A549 (cell line): ENCODE results near the gene GABBR2. TPM values are rescaled to one million over a fixed set of nuclear protein-coding genes. Genes with fewer than 3 reads are reported as not detected.
A peak's percentile ranks its signal among the peaks of the same experiment; 100 is the strongest.
"Not testable (repeated sequence)": the region's sequence is repeated elsewhere in the genome, so short reads cannot be mapped to it uniquely, and the experiment has no call there.

Experiments
- ATAC-seq, 2 experiments: fragments of 200-7000 bp in 1 of 2; fragments of >200 bp in 1 of 2; cut with Nextera tagmentation in 1 of 2; cut with Tn5 transposase in 1 of 2; 3 replicates each; pipeline versions ENCODE4 v1.8.0 to v1.9.1; 2018 to 2020; ENCODE audit warnings: mild to moderate bottlenecking in 1 of 2, moderate library complexity in 1 of 2
- CTCF ChIA-PET: fragments of 300-600 bp; sonication (Branson Sonifier 250); formaldehyde crosslinking; extraction: SDS; loops from one replicate; lab custom pipeline; 2021; ENCODE audit warnings: antibody characterized with exemption, inconsistent platforms; lab: Yijun Ruan, JAX
- POLR2A ChIA-PET: fragments of 350-600 bp; formaldehyde crosslinking; extraction: SDS; loops from one replicate; lab custom pipeline; 2021; ENCODE audit warnings: antibody characterized with exemption, inconsistent platforms; lab: Yijun Ruan, JAX
- DNase-seq, 2 experiments: peaks; one replicate each; pipeline versions ENCODE4 v3.0.0 to v3.0.0-alpha.2; 2011 to 2016; ENCODE audit warnings: low read depth in 1 of 2, low spot score in 1 of 2
- FAIRE-seq: peaks from 2 replicates; lab custom pipeline; 2011; peaks lifted over from hg19 to GRCh38; lab: Jason Lieb, UNC
- H3K27ac ChIP-seq, 2 experiments: fragments of >200 bp; sonication (Bioruptor Twin); formaldehyde crosslinking; 3 replicates each; pipeline ENCODE4 v1.5.1; 2016 to 2017
- H3K4me1 ChIP-seq: fragments of >200 bp; sonication (Bioruptor Twin); formaldehyde crosslinking; 3 replicates; pipeline ENCODE4 v1.6.1; 2016
- H3K4me2 ChIP-seq: fragments of >200 bp; sonication (Bioruptor Twin); formaldehyde crosslinking; 3 replicates; pipeline ENCODE4 v1.6.1; 2016
- H3K4me3 ChIP-seq: fragments of >200 bp; sonication (Bioruptor Twin); formaldehyde crosslinking; 3 replicates; pipeline ENCODE4 v1.5.1; 2016
- H3K9me3 ChIP-seq: fragments of >200 bp; sonication (Bioruptor Twin); formaldehyde crosslinking; 3 replicates; pipeline ENCODE4 v1.6.1; 2016
- ATOH8 ChIP-seq: fragments of 250-450 bp; sonication (Bioruptor Pico); IDR thresholded peaks from 2 replicates; pipeline ENCODE4 v1.5.0; 2020; ENCODE audit warnings: low read depth, mild to moderate bottlenecking, moderate library complexity
- BCL3 ChIP-seq: fragments of >200 bp; sonication (Bioruptor Twin); formaldehyde crosslinking; IDR thresholded peaks from 3 replicates; pipeline ENCODE4 v1.6.1; 2016
- CHD4 ChIP-seq: fragments of 200-600 bp; sonication (generic); IDR thresholded peaks from 2 replicates; pipeline ENCODE4 v1.6.1; 2016; ENCODE audit warnings: antibody characterized with exemption, mild to moderate bottlenecking, borderline replicate concordance
- E2F6 ChIP-seq: IDR thresholded peaks from 2 replicates; pipeline ENCODE4 v1.6.1; 2012; ENCODE audit warnings: low read depth, borderline replicate concordance
- EHF ChIP-seq: fragments of 250-450 bp; sonication (Bioruptor Pico); IDR thresholded peaks from 2 replicates; pipeline ENCODE4 v1.5.0; 2020; ENCODE audit warnings: mild to moderate bottlenecking
- GATA3 ChIP-seq: IDR thresholded peaks from 2 replicates; pipeline ENCODE4 v1.6.1; 2012; ENCODE audit warnings: borderline replicate concordance
- HDAC2 ChIP-seq: fragments of 200-600 bp; sonication (generic); IDR thresholded peaks from 2 replicates; pipeline ENCODE4 v1.6.1; 2016
- HEYL ChIP-seq: fragments of 250-450 bp; sonication (Bioruptor Pico); IDR thresholded peaks from 2 replicates; pipeline ENCODE4 v1.8.0; 2021; ENCODE audit warnings: mild to moderate bottlenecking, moderate library complexity
- JUN ChIP-seq, 2 experiments: fragments of >200 bp; sonication (Bioruptor Twin); formaldehyde crosslinking; IDR thresholded peaks; 2 replicates in 1 of 2; 3 replicates in 1 of 2; pipeline ENCODE4 v1.6.1; 2016 to 2017
- MAFK ChIP-seq: fragments of 450-650 bp; IDR thresholded peaks from 2 replicates; pipeline ENCODE4 v1.6.1; 2014; ENCODE audit not compliant: partially characterized antibody
- NFE2L2 ChIP-seq: fragments of 150-350 bp; conservative IDR thresholded peaks from 2 replicates; pipeline ENCODE4 v1.6.1; 2014; ENCODE audit warnings: low read length
- NPAS2 ChIP-seq: fragments of 250-450 bp; sonication (Bioruptor Pico); IDR thresholded peaks from 2 replicates; pipeline ENCODE4 v1.8.0; 2022; ENCODE audit warnings: mild to moderate bottlenecking, moderate library complexity, borderline replicate concordance
- NR3C1 ChIP-seq: fragments of >200 bp; sonication (Bioruptor Twin); formaldehyde crosslinking; IDR thresholded peaks from 3 replicates; pipeline ENCODE4 v1.6.1; 2017
- POLR2A ChIP-seq: IDR thresholded peaks from 2 replicates; pipeline ENCODE4 v1.6.1; 2012; ENCODE audit warnings: mild to moderate bottlenecking, low read length
- POLR2AphosphoS2 ChIP-seq: conservative IDR thresholded peaks from 2 replicates; pipeline ENCODE4 v1.6.1; 2012; ENCODE audit warnings: low read length, improper control_type of control experiment, inconsistent platforms
- SMC3 ChIP-seq: fragments of >200 bp; sonication (Bioruptor Twin); formaldehyde crosslinking; IDR thresholded peaks from 3 replicates; pipeline ENCODE4 v1.6.1; 2018; ENCODE audit warnings: inconsistent platforms
- USF2 ChIP-seq: fragments of 450-650 bp; IDR thresholded peaks from 2 replicates; pipeline ENCODE4 v1.6.1; 2014; ENCODE audit warnings: antibody characterized with exemption
- ZNF302 ChIP-seq: fragments of 250-450 bp; sonication (Bioruptor Pico); IDR thresholded peaks from 2 replicates; pipeline ENCODE4 v1.9.0; 2021; ENCODE audit warnings: inconsistent platforms, mild to moderate bottlenecking, moderate library complexity
- ZSCAN20 ChIP-seq: fragments of 250-450 bp; sonication (Bioruptor Pico); IDR thresholded peaks from 2 replicates; pipeline ENCODE4 v1.8.0; 2022; ENCODE audit warnings: mild to moderate bottlenecking, moderate library complexity
- WGBS: methylation state at CpG from one replicate; pipeline ENCODE4 v1.1.6; 2017; ENCODE audit errors: missing lambda C conversion rate; 5-methylcytosine and 5-hydroxymethylcytosine counted together
- polyA plus RNA-seq, 4 experiments: library from polyadenylated mRNA; depleted of rRNA in 3 of 4; stranded (reverse); fragments of >200 nt; fragmentation: RNase III in 1 of 4; extraction: RNeasy Plus Mini Kit Qiagen cat#74134 plus additional on column Dnase treatment in 1 of 4; gene quantifications; 2 replicates in 3 of 4; 3 replicates in 1 of 4; pipeline ENCODE4 v1.2.3, GENCODE V29; 2011 to 2017

Gene GABBR2
- polyA plus RNA-seq, 2 of the 4 experiments (the other 2 are of a cell fraction), result 0.08 to 0.57 TPM

GRCh38 chr9:98468567-98469239 is 240.0 kb downstream of the GABBR2 start:
- TF ChIP-seq MAFK (peak; percentile 53), HEYL (CRISPR knock-in tag) (no peak)
- H3K4me1 ChIP-seq, result no peaks in the 10 kb centered on the region
- no peak for FAIRE-seq
- DNase-seq, result no peak
- H3K4me3 ChIP-seq, result no peak overlapping the region
- H3K27ac ChIP-seq, result no peak overlapping the region
- 51% methylated on average over 5 of the region's 5 CpGs for WGBS
- POLR2A ChIA-PET, result no interaction called here
- no peak for ATAC-seq
- no peak overlapping the region for H3K4me2 ChIP-seq
- CTCF ChIA-PET, result interaction anchor here (1.1 to 1.2 kb wide), 2 partner anchors 14 to 55 kb away, joined by 3 to 5 read pairs; no protein-coding TSS in a partner anchor
- no peaks in the 10 kb centered on the region for H3K9me3 ChIP-seq

GRCh38 chr9:98465799-98466198 is 242.9 kb downstream of the GABBR2 start:
- WGBS, result 46% methylated on average over 5 of the region's 5 CpGs
- DNase-seq (no peak), FAIRE-seq (no peak), ATAC-seq (no peak)
- H3K9me3 ChIP-seq, result peaks cover 21% of the 10 kb centered on the region
- no peaks in the 10 kb centered on the region for H3K4me1 ChIP-seq
- no peak overlapping the region for H3K4me3 ChIP-seq
- H3K4me2 ChIP-seq, result no peak overlapping the region
- H3K27ac ChIP-seq, result no peak overlapping the region
- CTCF ChIA-PET, result no interaction called here
- no peak for TF ChIP-seq POLR2A
- TF ChIP-seq ZSCAN20 (CRISPR knock-in tag), result no peak
- TF ChIP-seq USF2, result no peak
- no peak for TF ChIP-seq GATA3
- TF ChIP-seq NPAS2, result no peak
- no peak for TF ChIP-seq ZNF302 (CRISPR knock-in tag)
- no peak for TF ChIP-seq E2F6
- TF ChIP-seq HDAC2, result no peak
- TF ChIP-seq EHF (CRISPR knock-in tag), result no peak
- TF ChIP-seq CHD4, result no peak
- no peak for TF ChIP-seq JUN (IDR thresholded peaks at IDR 0.05)
- TF ChIP-seq NFE2L2, result no peak
- no peak for TF ChIP-seq POLR2AphosphoS2
- TF ChIP-seq NR3C1, result no peak
- TF ChIP-seq SMC3, result no peak
- no peak for TF ChIP-seq MAFK
- TF ChIP-seq BCL3, result no peak
- no peak for TF ChIP-seq ATOH8
- POLR2A ChIA-PET, result no interaction called here

- DNase-seq, FAIRE-seq, H3K4me3 ChIP-seq, CTCF ChIA-PET, H3K27ac ChIP-seq, POLR2A ChIA-PET, ATAC-seq, H3K4me2 ChIP-seq, H3K4me1 ChIP-seq: not testable (repeated sequence)
- WGBS, result 90% methylated on average over 18 of the region's 30 CpGs
- H3K9me3 ChIP-seq, result peaks cover 34% of the 10 kb centered on the region
Measured at GRCh38 chr9:98464156-98464690, 244.5 kb downstream of the GABBR2 start.
